Astrocyte of the cerebellum (primary cell): ENCODE results near the gene CCDC83.
"Not testable (repeated sequence)": the region's sequence is repeated elsewhere in the genome, so short reads cannot be mapped to it uniquely, and the experiment has no call there.

Source experiments
- DNase-seq: peaks from one replicate; pipeline ENCODE4 v3.0.0-alpha.2; 2011; ENCODE audit warnings: low read depth
- H3K4me3 ChIP-seq: 2 replicates; pipeline ENCODE4 v1.5.1; 2011; ENCODE audit warnings: mild to moderate bottlenecking, low read depth, low read length, moderate library complexity
- CTCF ChIP-seq: IDR thresholded peaks from 2 replicates; pipeline ENCODE4 v1.5.1; 2012; ENCODE audit warnings: low read length, low read depth, moderate library complexity, mild to moderate bottlenecking; ENCODE audit errors: missing control alignments
- in situ Hi-C: cut with HindIII; loops from 2 replicates; pipeline ENCODE4 v1.10.0; 2017; ENCODE audit warnings: low sequenced_read_pairs

The CCDC83 gene

GRCh38 chr11:85951049-85951405 lies 95.8 kb downstream of the CCDC83 start:
- no peak for DNase-seq
- in situ Hi-C loops = loop anchor here (5.0 kb wide), 1 partner anchor 41 kb away; no protein-coding TSS in a partner anchor
- no peak for TF ChIP-seq CTCF
- H3K4me3 ChIP-seq = no peak overlapping the region

- in situ Hi-C loops = loop anchor here (5.0 kb wide), 1 partner anchor 41 kb away; no protein-coding TSS in a partner anchor
- DNase-seq = no peak
- TF ChIP-seq CTCF = no peak
- no peak overlapping the region for H3K4me3 ChIP-seq
These were observed 96.4 kb downstream of the CCDC83 start for GRCh38 chr11:85951428-85952107.

GRCh38 chr11:85952108-85952485 lies 96.9 kb downstream of the CCDC83 start:
- not testable (repeated sequence) for DNase-seq, H3K4me3 ChIP-seq
- in situ Hi-C loops = loop anchor here (5.0 kb wide), 1 partner anchor 40 kb away; no protein-coding TSS in a partner anchor

- in situ Hi-C loops = loop anchor here (5.0 kb wide), 1 partner anchor 39 kb away; no protein-coding TSS in a partner anchor
- no peak for DNase-seq
- H3K4me3 ChIP-seq = no peak overlapping the region
- TF ChIP-seq CTCF = no peak
These were observed 98.4 kb downstream of the CCDC83 start for GRCh38 chr11:85953491-85954143.

GRCh38 chr11:85955531-85955930 lies 100.3 kb downstream of the CCDC83 start:
- in situ Hi-C loops = no loop called here
- no peak overlapping the region for H3K4me3 ChIP-seq
- peak; percentile 19 for DNase-seq
- TF ChIP-seq CTCF = no peak

GRCh38 chr11:85960678-85961077 lies 105.5 kb downstream of the CCDC83 start:
- in situ Hi-C loops = no loop called here
- no peak for TF ChIP-seq CTCF

GRCh38 chr11:85961130-85961529 lies 105.9 kb downstream of the CCDC83 start:
- no peak for DNase-seq
- in situ Hi-C loops = no loop called here
- H3K4me3 ChIP-seq = no peak overlapping the region
- TF ChIP-seq CTCF = no peak

More at GRCh38 chr11:85960678-85961077, 105.5 kb downstream of the CCDC83 start:
- no peak for DNase-seq
- no peak overlapping the region for H3K4me3 ChIP-seq
